Neural progenitor cell (in vitro differentiated cells): ENCODE data around the gene SH3BP5.

Source experiments
- EZH2 ChIP-seq: fragments of 200-600 bp; sonication (generic); IDR thresholded peaks from 2 replicates; pipeline ENCODE4 v1.6.1; 2017; ENCODE audit warnings: antibody characterized with exemption, mild to moderate bottlenecking, moderate library complexity
- EZH2phosphoT487 ChIP-seq: fragments of 200-600 bp; sonication (generic); IDR thresholded peaks from 2 replicates; pipeline ENCODE4 v1.6.1; 2017; ENCODE audit warnings: antibody characterized with exemption
- TF ChIP-seq, protein P1 (sequence below): fragments of 200-600 bp; sonication (generic); IDR thresholded peaks from 2 replicates; pipeline ENCODE4 v1.5.1; 2017; ENCODE audit warnings: antibody characterized with exemption, mild to moderate bottlenecking

DNA sequence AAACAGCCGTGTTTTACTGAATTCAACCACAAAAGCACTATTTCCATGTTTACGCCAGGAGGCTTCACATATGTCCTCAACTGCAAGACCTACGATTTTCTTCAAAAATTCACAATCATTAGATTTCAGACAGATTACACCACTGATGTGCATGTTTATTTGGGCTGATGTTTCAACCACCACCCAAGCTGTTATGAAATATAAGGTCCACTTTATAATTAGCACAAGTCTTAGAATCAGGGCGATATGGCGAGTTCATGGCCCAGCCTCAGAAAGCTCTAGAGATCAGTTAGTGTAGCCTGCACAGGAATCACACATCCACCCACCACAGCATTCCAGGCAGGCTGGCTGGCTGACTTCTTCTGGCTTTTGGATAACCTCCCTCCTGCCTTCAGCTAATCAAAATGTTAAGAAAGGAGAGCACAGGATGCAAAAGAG lies 15.4 kb downstream of the SH3BP5 start:
- TF ChIP-seq, protein P1, sequence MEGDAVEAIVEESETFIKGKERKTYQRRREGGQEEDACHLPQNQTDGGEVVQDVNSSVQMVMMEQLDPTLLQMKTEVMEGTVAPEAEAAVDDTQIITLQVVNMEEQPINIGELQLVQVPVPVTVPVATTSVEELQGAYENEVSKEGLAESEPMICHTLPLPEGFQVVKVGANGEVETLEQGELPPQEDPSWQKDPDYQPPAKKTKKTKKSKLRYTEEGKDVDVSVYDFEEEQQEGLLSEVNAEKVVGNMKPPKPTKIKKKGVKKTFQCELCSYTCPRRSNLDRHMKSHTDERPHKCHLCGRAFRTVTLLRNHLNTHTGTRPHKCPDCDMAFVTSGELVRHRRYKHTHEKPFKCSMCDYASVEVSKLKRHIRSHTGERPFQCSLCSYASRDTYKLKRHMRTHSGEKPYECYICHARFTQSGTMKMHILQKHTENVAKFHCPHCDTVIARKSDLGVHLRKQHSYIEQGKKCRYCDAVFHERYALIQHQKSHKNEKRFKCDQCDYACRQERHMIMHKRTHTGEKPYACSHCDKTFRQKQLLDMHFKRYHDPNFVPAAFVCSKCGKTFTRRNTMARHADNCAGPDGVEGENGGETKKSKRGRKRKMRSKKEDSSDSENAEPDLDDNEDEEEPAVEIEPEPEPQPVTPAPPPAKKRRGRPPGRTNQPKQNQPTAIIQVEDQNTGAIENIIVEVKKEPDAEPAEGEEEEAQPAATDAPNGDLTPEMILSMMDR: no peak
- TF ChIP-seq EZH2 (no peak), EZH2phosphoT487 (no peak)
